Astrocyte (in vitro differentiated cells and primary cell): ENCODE data around the gene CSAD. TPM values are rescaled to one million over a fixed set of nuclear protein-coding genes. Genes with fewer than 3 reads are reported as not detected.

ENCODE experiments used
- DNase-seq: peaks from one replicate; pipeline ENCODE4 v3.0.0-alpha.2; 2010; ENCODE audit warnings: low read depth
- FAIRE-seq: peaks from 2 replicates; lab custom pipeline; 2011; peaks lifted over from hg19 to GRCh38; lab: Jason Lieb, UNC
- H2AFZ ChIP-seq: 2 replicates; pipeline ENCODE4 v1.6.0; 2012; ENCODE audit warnings: low read depth, low read length, inconsistent platforms
- H3K27ac ChIP-seq: 2 replicates; pipeline ENCODE4 v1.5.1; 2011; ENCODE audit warnings: low read depth, low read length, inconsistent platforms
- H3K27me3 ChIP-seq: 2 replicates; pipeline ENCODE4 v1.6.0; 2011; ENCODE audit warnings: low read length, inconsistent platforms; ENCODE audit not compliant: insufficient read depth
- H3K36me3 ChIP-seq: 2 replicates; pipeline ENCODE4 v1.5.1; 2011; ENCODE audit warnings: low read length, inconsistent platforms; ENCODE audit not compliant: insufficient read depth
- H3K4me1 ChIP-seq: 2 replicates; pipeline ENCODE4 v1.5.1; 2011; ENCODE audit warnings: low read length, inconsistent platforms; ENCODE audit not compliant: insufficient read depth
- H3K4me2 ChIP-seq: 2 replicates; pipeline ENCODE4 v1.6.0; 2012; ENCODE audit warnings: low read length, inconsistent platforms
- H3K4me3 ChIP-seq: 2 replicates; pipeline ENCODE4 v1.5.1; 2011; ENCODE audit warnings: low read depth, mild to moderate bottlenecking, low read length, inconsistent platforms; ENCODE audit not compliant: insufficient read depth
- H3K79me2 ChIP-seq: 2 replicates; pipeline ENCODE4 v1.6.0; 2012; ENCODE audit warnings: mild to moderate bottlenecking, low read length, inconsistent platforms; ENCODE audit not compliant: insufficient read depth
- H3K9ac ChIP-seq: 2 replicates; pipeline ENCODE4 v1.6.0; 2012; ENCODE audit warnings: mild to moderate bottlenecking, low read length, inconsistent platforms
- H3K9me3 ChIP-seq: 2 replicates; pipeline ENCODE4 v1.5.1; 2012; ENCODE audit warnings: low read depth, mild to moderate bottlenecking, low read length, inconsistent platforms; ENCODE audit not compliant: insufficient read depth
- H4K20me1 ChIP-seq: 2 replicates; pipeline ENCODE4 v1.6.0; 2012; ENCODE audit warnings: low read length, inconsistent platforms; ENCODE audit not compliant: insufficient read depth
- H3K27ac Mint-ChIP-seq: one replicate; pipeline ENCODE4 v1.8.0; 2021; ENCODE audit warnings: mild to moderate bottlenecking, mixed read lengths; ENCODE audit not compliant: unreplicated experiment
- H3K27me3 Mint-ChIP-seq: one replicate; pipeline ENCODE4 v1.8.0; 2021; ENCODE audit warnings: low read depth, mixed read lengths; ENCODE audit not compliant: unreplicated experiment
- H3K36me3 Mint-ChIP-seq: one replicate; pipeline ENCODE4 v1.8.0; 2021; ENCODE audit warnings: low read depth, mixed read lengths; ENCODE audit not compliant: unreplicated experiment
- H3K4me1 Mint-ChIP-seq: one replicate; pipeline ENCODE4 v1.8.0; 2021; ENCODE audit warnings: low read depth, mixed read lengths; ENCODE audit not compliant: unreplicated experiment
- H3K4me3 Mint-ChIP-seq: one replicate; pipeline ENCODE4 v1.8.0; 2021; ENCODE audit warnings: mild to moderate bottlenecking, moderate library complexity, mixed read lengths; ENCODE audit not compliant: unreplicated experiment
- H3K9me3 Mint-ChIP-seq: one replicate; pipeline ENCODE4 v1.8.0; 2021; ENCODE audit warnings: mild to moderate bottlenecking, mixed read lengths; ENCODE audit not compliant: unreplicated experiment
- CTCF ChIP-seq: IDR thresholded peaks from 2 replicates; pipeline ENCODE4 v1.5.1; 2011; ENCODE audit warnings: low read depth, mild to moderate bottlenecking, inconsistent platforms, low read length, moderate library complexity; ENCODE audit not compliant: insufficient read depth
- EZH2 ChIP-seq: IDR thresholded peaks from 2 replicates; pipeline ENCODE4 v1.6.1; 2012; ENCODE audit warnings: mild to moderate bottlenecking, low read length, inconsistent platforms; ENCODE audit not compliant: insufficient read depth
- total RNA-seq: library from RNA; stranded (reverse); gene quantifications from 2 replicates; pipeline ENCODE4 v1.2.1, GENCODE V29; 2021

The CSAD gene
- total RNA-seq, 1 donor from 2014 or later: 19.4 TPM

DNA sequence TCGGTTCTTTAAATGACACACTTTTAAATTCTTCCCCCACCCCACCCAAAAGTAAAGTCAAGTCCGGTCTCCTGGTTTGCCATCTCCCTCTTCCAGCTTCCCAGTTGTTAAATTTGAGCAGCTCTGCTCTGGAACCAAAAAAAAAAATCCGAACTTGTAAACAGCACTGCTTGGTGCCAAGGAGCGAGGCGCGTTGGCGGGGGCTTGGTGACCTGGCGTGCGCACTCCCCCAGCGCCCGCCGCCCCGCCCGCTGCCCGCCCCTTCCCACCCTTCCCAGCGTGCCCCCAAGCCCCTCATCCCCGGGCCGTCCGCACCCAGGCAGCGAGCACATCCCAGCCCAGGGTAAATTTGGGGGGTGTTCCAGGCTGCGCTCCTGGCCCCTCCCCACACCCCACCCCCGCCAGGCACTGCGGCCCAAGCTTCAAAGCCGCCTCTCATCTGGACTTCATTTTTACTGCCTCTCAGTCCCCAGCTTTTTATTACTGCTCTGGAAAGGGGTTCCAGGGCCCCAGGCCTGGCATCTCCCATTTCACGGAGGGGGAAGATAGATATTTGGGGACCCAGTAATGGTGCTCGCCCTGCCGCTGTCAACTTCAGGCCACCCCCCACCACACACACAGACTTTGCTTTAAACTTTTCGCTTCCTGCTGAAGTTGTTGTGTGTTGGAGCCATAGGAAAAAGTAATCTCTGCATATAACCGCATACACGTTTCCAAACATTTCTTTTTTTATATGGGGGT lies 38.0 kb upstream of the CSAD start:
- H3K27me3 ChIP-seq: no peaks in the 10 kb centered on the region
- peaks cover 36% of the 10 kb centered on the region for H4K20me1 ChIP-seq
- FAIRE-seq: no peak
- peaks cover 38% of the 10 kb centered on the region for H3K79me2 ChIP-seq
- no peaks in the 10 kb centered on the region for H3K9me3 Mint-ChIP-seq
- H2AFZ ChIP-seq: no peak overlapping the region
- peaks cover 5% of the 10 kb centered on the region for H3K36me3 Mint-ChIP-seq
- no peaks in the 10 kb centered on the region for H3K9me3 ChIP-seq
- H3K4me3 ChIP-seq: peak overlapping the region; percentile 80
- H3K36me3 ChIP-seq: no peaks in the 10 kb centered on the region
- peaks cover 35% of the 10 kb centered on the region for H3K4me1 Mint-ChIP-seq
- H3K4me1 ChIP-seq: peaks cover 47% of the 10 kb centered on the region
- TF ChIP-seq CTCF (no peak), EZH2 (no peak)
- peak overlapping the region; percentile 84 for H3K4me3 Mint-ChIP-seq
- H3K27me3 Mint-ChIP-seq: peaks cover 8% of the 10 kb centered on the region
- H3K27ac Mint-ChIP-seq: peak overlapping the region; percentile 21
- peak overlapping the region; percentile 44 for H3K27ac ChIP-seq
- DNase-seq: no peak
- H3K4me2 ChIP-seq: peak overlapping the region; percentile 100
- H3K9ac ChIP-seq: peak overlapping the region; percentile 80

DNA sequence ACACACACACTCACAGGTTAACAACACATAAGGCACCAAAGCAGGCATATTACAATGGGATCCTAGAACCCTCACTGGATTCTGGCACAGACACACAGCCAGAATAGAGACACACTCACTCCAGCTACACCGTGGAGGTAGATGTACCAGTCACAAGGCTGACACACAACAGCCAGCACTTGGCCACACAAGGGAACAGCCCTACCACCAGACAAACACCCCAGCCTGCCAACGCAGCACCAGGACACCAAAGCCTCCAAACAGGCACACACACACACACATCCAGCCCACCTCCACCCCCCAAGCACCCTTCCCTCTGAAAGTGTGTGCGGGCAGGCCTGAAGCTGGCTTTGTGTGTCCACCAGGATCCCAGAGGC lies 37.2 kb upstream of the CSAD start:
- peaks cover 8% of the 10 kb centered on the region for H3K27me3 Mint-ChIP-seq
- peak overlapping the region; percentile 46 for H3K9ac ChIP-seq

More for the DNA sequence above, 37.2 kb upstream of the CSAD start:
- H2AFZ ChIP-seq: no peak overlapping the region
- peaks cover 38% of the 10 kb centered on the region for H3K79me2 ChIP-seq
- H3K36me3 ChIP-seq: no peaks in the 10 kb centered on the region
- no peak overlapping the region for H3K27ac ChIP-seq
- Mint-ChIP-seq H3K4me1 (peaks cover 31% of the 10 kb centered on the region), H3K4me3 (peak overlapping the region; percentile 43), H3K9me3 (no peaks in the 10 kb centered on the region), H3K27ac (no peak overlapping the region), H3K36me3 (peaks cover 9% of the 10 kb centered on the region)
- peaks cover 37% of the 10 kb centered on the region for H4K20me1 ChIP-seq
- H3K4me1 ChIP-seq: peaks cover 47% of the 10 kb centered on the region
- no peak for DNase-seq
- peak overlapping the region; percentile 41 for H3K4me3 ChIP-seq
- H3K9me3 ChIP-seq: no peaks in the 10 kb centered on the region
- FAIRE-seq: no peak
- H3K27me3 ChIP-seq: no peaks in the 10 kb centered on the region
- H3K4me2 ChIP-seq: peak overlapping the region; percentile 100
- no peak for TF ChIP-seq EZH2
- no peak for TF ChIP-seq CTCF
